ENCODE measurements around the gene DNM1. TPM values are rescaled to one million over a fixed set of nuclear protein-coding genes. Genes with fewer than 3 reads are reported as not detected.

Gene DNM1
- total RNA-seq, 1 donor from 2014 or later: 30.1 TPM

DNA sequence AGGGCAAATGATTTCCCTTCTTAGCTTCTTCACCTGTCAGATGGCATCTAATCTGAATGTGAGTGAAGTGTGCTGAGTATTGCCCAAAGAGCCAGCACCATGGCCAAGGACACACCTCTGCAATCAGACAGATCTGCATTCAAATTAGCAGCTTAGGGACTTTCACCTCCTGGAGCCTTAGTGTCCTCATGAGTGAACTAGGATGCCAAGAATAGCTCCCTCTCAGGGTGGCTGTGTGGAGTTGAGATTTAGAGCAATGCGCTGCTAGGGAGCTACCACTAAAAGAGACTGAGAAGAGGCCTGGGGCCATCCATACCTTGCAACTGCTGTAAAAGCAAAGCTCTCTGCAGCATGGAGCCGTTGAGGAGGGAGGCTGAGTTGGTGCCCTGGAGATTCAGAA, 13.2 kb upstream of the DNM1 start:
- peaks cover 14% of the 10 kb centered on the region for H3K4me1 Mint-ChIP-seq
- H3F3A ChIP-seq (ENCODE audit: low read depth): peaks cover 6% of the 10 kb centered on the region
- H3K4me1 ChIP-seq: peaks cover 7% of the 10 kb centered on the region
- H3K4me3 ChIP-seq: peak overlapping the region; percentile 96
- H4K20me1 ChIP-seq (ENCODE audit: low read depth): no peaks in the 10 kb centered on the region
- H3K27ac ChIP-seq: no peak overlapping the region
- H3K36me3 ChIP-seq: peaks cover 9% of the 10 kb centered on the region
- H3K27ac Mint-ChIP-seq: no peak overlapping the region
- H3K4me3 Mint-ChIP-seq: peak overlapping the region; percentile 96
- no peaks in the 10 kb centered on the region for H3K9me3 Mint-ChIP-seq
- TF ChIP-seq, protein P1, sequence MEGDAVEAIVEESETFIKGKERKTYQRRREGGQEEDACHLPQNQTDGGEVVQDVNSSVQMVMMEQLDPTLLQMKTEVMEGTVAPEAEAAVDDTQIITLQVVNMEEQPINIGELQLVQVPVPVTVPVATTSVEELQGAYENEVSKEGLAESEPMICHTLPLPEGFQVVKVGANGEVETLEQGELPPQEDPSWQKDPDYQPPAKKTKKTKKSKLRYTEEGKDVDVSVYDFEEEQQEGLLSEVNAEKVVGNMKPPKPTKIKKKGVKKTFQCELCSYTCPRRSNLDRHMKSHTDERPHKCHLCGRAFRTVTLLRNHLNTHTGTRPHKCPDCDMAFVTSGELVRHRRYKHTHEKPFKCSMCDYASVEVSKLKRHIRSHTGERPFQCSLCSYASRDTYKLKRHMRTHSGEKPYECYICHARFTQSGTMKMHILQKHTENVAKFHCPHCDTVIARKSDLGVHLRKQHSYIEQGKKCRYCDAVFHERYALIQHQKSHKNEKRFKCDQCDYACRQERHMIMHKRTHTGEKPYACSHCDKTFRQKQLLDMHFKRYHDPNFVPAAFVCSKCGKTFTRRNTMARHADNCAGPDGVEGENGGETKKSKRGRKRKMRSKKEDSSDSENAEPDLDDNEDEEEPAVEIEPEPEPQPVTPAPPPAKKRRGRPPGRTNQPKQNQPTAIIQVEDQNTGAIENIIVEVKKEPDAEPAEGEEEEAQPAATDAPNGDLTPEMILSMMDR (IDR thresholded peaks at IDR 0.05): no peak
- no peak for TF ChIP-seq EZH2phosphoT487 (IDR thresholded peaks at IDR 0.05)
- no peak for TF ChIP-seq EZH2 (IDR thresholded peaks at IDR 0.05)
- H3K27me3 Mint-ChIP-seq (ENCODE audit: insufficient read depth, low read depth): peaks cover 2% of the 10 kb centered on the region
- H3K79me2 ChIP-seq (ENCODE audit: low read depth): peaks cover 14% of the 10 kb centered on the region
- no peak overlapping the region for H3K9ac ChIP-seq
- no peak overlapping the region for H2AFZ ChIP-seq (replicated peaks)
- no peak for DNase-seq (ENCODE audit: low spot score)
- H3K36me3 Mint-ChIP-seq: peaks cover 19% of the 10 kb centered on the region
- H3K9me3 ChIP-seq (ENCODE audit: low read depth): no peaks in the 10 kb centered on the region
- H3K27me3 ChIP-seq: no peaks in the 10 kb centered on the region
- H3K4me2 ChIP-seq: peak overlapping the region; percentile 78

DNA sequence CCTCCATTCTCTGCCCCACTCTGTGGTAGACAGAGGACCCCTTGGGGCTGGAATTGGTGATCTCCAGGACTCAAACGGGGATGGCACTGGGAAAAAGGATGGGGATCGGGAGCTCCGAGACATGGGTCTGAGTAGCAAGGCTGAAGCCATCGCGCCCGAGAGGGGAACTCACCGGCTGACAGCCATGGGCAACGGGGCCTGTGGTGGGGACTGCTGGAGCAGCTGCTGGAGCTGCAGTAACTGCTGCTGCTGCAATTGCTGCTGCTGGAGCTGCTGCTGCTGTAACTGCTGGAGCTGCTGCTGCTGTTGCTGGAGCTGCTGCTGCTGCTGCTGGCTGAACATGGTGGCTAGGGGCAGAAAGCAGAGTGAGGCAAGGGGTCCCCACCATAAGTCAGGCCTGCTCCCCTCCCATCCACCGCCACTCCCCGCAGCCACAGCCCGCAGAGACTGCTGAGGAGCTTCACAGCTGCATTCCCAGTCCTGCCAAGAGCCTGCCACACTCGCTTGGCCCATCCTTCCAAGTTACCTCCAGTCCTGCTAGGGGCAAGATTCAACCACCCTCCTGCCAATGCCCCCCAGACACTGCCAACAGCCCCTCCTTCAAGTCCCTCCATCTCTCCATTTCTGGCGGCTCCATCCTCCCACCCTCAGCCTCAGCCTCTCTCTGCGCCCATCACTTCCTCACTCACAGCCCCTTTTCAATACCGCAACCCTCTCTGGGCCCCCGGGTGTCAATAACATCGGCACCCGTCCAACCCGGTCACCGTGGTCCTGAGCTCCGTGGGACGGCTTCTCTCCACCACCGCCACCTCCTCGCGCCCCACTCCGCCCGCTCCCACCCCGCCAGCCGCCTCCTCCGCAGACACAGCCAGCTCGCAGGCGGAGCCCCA, 12.4 kb upstream of the DNM1 start:
- Histone ChIP-seq H3K79me2 (ENCODE audit: low read depth) (peaks cover 14% of the 10 kb centered on the region), H4K20me1 (ENCODE audit: low read depth) (no peaks in the 10 kb centered on the region), H2AFZ (replicated peaks) (peak overlapping the region; percentile 94), H3K9me3 (ENCODE audit: low read depth) (no peaks in the 10 kb centered on the region), H3K4me1 (peaks cover 7% of the 10 kb centered on the region), H3K9ac (peak overlapping the region; percentile 86), H3K4me3 (peak overlapping the region; percentile 96), H3F3A (ENCODE audit: low read depth) (peaks cover 6% of the 10 kb centered on the region), H3K27me3 (no peaks in the 10 kb centered on the region), H3K4me2 (peak overlapping the region; percentile 78), H3K27ac (no peak overlapping the region), H3K36me3 (peaks cover 9% of the 10 kb centered on the region)
- H3K9me3 Mint-ChIP-seq: no peaks in the 10 kb centered on the region
- H3K27ac Mint-ChIP-seq: peak overlapping the region; percentile 91
- H3K4me1 Mint-ChIP-seq: peaks cover 14% of the 10 kb centered on the region
- TF ChIP-seq EZH2 (IDR thresholded peaks at IDR 0.05): no peak
- TF ChIP-seq EZH2phosphoT487 (IDR thresholded peaks at IDR 0.05): no peak
- TF ChIP-seq, protein P1 (IDR thresholded peaks at IDR 0.05): no peak
- peaks cover 17% of the 10 kb centered on the region for H3K36me3 Mint-ChIP-seq
- peak; percentile 23 for DNase-seq (ENCODE audit: low spot score)
- peak overlapping the region; percentile 96 for H3K4me3 Mint-ChIP-seq
- peaks cover 2% of the 10 kb centered on the region for H3K27me3 Mint-ChIP-seq (ENCODE audit: insufficient read depth, low read depth)

DNA sequence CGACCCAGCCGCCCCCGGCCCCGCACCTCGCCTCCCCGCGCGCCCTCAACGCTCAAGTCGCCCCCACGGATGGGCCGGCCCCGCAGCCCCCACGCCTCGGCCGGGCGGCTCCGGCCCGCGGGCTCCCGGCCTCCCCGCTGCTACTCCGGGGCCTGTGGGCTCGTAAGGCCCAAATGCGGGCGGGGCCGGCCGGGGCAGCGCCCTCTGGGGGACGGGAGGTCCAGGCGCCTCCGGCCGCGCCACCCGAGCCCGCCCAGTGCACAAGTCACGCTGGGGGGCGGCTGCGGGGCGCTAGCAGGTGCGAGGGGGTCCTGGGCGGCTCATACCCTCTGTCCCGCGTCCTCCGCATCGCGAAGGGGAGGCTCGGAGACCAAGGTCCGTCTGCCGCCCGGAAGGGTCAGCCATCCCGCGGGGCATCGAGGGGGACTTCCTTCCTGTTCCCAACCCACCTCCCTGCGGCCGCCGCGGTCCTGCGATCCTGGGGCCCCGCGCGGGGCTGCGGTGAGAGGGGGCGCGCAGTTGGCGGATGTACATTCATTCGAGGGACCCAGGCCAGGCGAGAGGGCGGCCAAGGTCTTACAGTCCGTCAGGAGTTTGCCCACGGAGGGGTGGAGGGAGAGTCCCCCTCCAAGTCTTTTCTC, 11.7 kb upstream of the DNM1 start, which contains the start of gene CIZ1:
TSS of gene CIZ1 (minus strand) at position 167 of the 641 bp plus-strand sequence. CDS start 715 bp downstream, outside the sequence.
- H3K36me3 ChIP-seq: peaks cover 9% of the 10 kb centered on the region
- H3K4me1 ChIP-seq: peaks cover 7% of the 10 kb centered on the region
- peaks cover 14% of the 10 kb centered on the region for H3K4me1 Mint-ChIP-seq
- no peaks in the 10 kb centered on the region for H3K9me3 ChIP-seq (ENCODE audit: low read depth)
- H3K4me2 ChIP-seq: peak within 1 kb of the TSS; percentile 78
- H3K36me3 Mint-ChIP-seq: peaks cover 14% of the 10 kb centered on the region
- H3K9ac ChIP-seq: peak within 1 kb of the TSS; percentile 86
- no peaks in the 10 kb centered on the region for H3K27me3 Mint-ChIP-seq (ENCODE audit: insufficient read depth, low read depth)
- DNase-seq (ENCODE audit: low spot score): peak; percentile 90
- H3K4me3 ChIP-seq: peak within 1 kb of the TSS; percentile 96
- H3K79me2 ChIP-seq (ENCODE audit: low read depth): peaks cover 14% of the 10 kb centered on the region
- peaks cover 6% of the 10 kb centered on the region for H3F3A ChIP-seq (ENCODE audit: low read depth)
- no peaks in the 10 kb centered on the region for H4K20me1 ChIP-seq (ENCODE audit: low read depth)
- peak within 1 kb of the TSS; percentile 96 for H3K4me3 Mint-ChIP-seq
- TF ChIP-seq, protein P1 (IDR thresholded peaks at IDR 0.05): peak; percentile 84
- TF ChIP-seq EZH2 (IDR thresholded peaks at IDR 0.05) (peak; percentile 34), EZH2phosphoT487 (IDR thresholded peaks at IDR 0.05) (no peak)
- H2AFZ ChIP-seq (replicated peaks): peak within 1 kb of the TSS; percentile 94
- H3K27ac ChIP-seq: no peak within 1 kb of the TSS
- no peaks in the 10 kb centered on the region for H3K27me3 ChIP-seq
- no peaks in the 10 kb centered on the region for H3K9me3 Mint-ChIP-seq
- H3K27ac Mint-ChIP-seq: peak within 1 kb of the TSS; percentile 91

All from neural progenitor cell (in vitro differentiated cells).